Thoracic aorta (tissue), 2 donors: ENCODE measurements around the gene TFRC. TPM values are rescaled to one million over a fixed set of nuclear protein-coding genes. Genes with fewer than 3 reads are reported as not detected.

Experiments
- ATAC-seq: fragments of 150-250 bp; one replicate; pipeline ENCODE4 v1.8.0; 2017; ENCODE audit warnings: low read depth; ENCODE audit not compliant: insufficient number of reproducible peaks, low FRiP score
- DNase-seq: peaks from one replicate; pipeline ENCODE4 v3.0.0-alpha.2; 2020; ENCODE audit warnings: low spot score
- H3K27ac ChIP-seq, 2 donors: fragments of 200-600 bp; sonication (generic); 1 replicate in 1 of 2; 2 replicates in 1 of 2; pipeline ENCODE4 v1.5.1; 2016; ENCODE audit warnings: mild to moderate bottlenecking in 2 of 2, moderate library complexity in 2 of 2
- H3K27me3 ChIP-seq: fragments of 200-600 bp; sonication (generic); replicated peaks from 2 replicates; pipeline ENCODE4 v1.6.0; 2016; ENCODE audit warnings: mild to moderate bottlenecking; ENCODE audit not compliant: insufficient read depth
- H3K36me3 ChIP-seq: fragments of 200-600 bp; sonication (generic); one replicate; pipeline ENCODE4 v1.5.1; 2016
- H3K4me1 ChIP-seq, 2 donors: fragments of 200-600 bp; sonication (generic); 1 replicate in 1 of 2; 2 replicates in 1 of 2; pipeline versions ENCODE4 v1.5.1 to v1.6.0; 2016; ENCODE audit warnings: low read depth in 2 of 2, mild to moderate bottlenecking in 1 of 2; ENCODE audit not compliant: control insufficient read depth in 1 of 2
- H3K4me3 ChIP-seq: fragments of 200-600 bp; sonication (generic); 2 replicates; pipeline ENCODE4 v1.5.1; 2016; ENCODE audit warnings: mild to moderate bottlenecking
- H3K9me3 ChIP-seq: fragments of 200-600 bp; sonication (generic); 2 replicates; pipeline ENCODE4 v1.5.1; 2016
- CTCF ChIP-seq: fragments of 200-600 bp; sonication (generic); IDR thresholded peaks from one replicate; pipeline ENCODE4 v1.5.1; 2019; ENCODE audit warnings: antibody characterized with exemption
- total RNA-seq, 2 donors: library from RNA; depleted of rRNA; stranded (reverse); fragments of >200 nt; gene quantifications; one replicate each; pipeline versions ENCODE4 v1.1.0 to v1.2.3, GENCODE V29; 2016

Gene TFRC
- total RNA-seq, 2 donors from 2014 or later: 127 to 164 TPM

- H3K9me3 ChIP-seq: no peaks in the 10 kb centered on the region
- TF ChIP-seq CTCF: no peak
- H3K27me3 ChIP-seq: no peaks in the 10 kb centered on the region
- no peak overlapping the region for H3K4me3 ChIP-seq
- no peaks in the 10 kb centered on the region for H3K4me1 ChIP-seq
- H3K27ac ChIP-seq: no peak overlapping the region
- DNase-seq (no peak), ATAC-seq (no peak)
- H3K36me3 ChIP-seq: peaks cover 34% of the 10 kb centered on the region
Observed at GRCh38 chr3:196050597-196050996, 31.3 kb downstream of the TFRC start.

DNA sequence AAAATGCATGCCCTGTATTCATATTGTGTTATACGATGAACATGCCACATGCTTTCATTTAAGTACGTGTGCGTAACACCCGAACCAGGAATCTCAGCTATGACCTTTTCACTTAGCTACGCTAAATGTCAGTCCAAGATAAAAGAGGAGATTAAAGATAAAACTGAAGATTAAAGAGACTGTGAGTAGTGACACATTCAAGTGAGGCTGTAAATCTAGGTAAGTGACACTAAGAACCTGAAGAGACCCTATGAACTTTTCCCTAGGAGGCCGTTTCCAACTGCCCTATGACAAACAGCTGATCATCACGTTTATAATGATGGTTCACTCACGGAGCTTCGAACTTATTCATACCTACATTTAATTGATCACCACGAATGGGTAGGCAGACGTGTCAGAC, 32.2 kb downstream of the TFRC start:
- DNase-seq: no peak
- ATAC-seq: no peak
- no peaks in the 10 kb centered on the region for H3K9me3 ChIP-seq
- H3K36me3 ChIP-seq: peaks cover 25% of the 10 kb centered on the region
- H3K27me3 ChIP-seq: no peaks in the 10 kb centered on the region
- TF ChIP-seq CTCF: no peak
- H3K4me3 ChIP-seq: no peak overlapping the region
- H3K27ac ChIP-seq: no peak overlapping the region
- no peaks in the 10 kb centered on the region for H3K4me1 ChIP-seq

DNA sequence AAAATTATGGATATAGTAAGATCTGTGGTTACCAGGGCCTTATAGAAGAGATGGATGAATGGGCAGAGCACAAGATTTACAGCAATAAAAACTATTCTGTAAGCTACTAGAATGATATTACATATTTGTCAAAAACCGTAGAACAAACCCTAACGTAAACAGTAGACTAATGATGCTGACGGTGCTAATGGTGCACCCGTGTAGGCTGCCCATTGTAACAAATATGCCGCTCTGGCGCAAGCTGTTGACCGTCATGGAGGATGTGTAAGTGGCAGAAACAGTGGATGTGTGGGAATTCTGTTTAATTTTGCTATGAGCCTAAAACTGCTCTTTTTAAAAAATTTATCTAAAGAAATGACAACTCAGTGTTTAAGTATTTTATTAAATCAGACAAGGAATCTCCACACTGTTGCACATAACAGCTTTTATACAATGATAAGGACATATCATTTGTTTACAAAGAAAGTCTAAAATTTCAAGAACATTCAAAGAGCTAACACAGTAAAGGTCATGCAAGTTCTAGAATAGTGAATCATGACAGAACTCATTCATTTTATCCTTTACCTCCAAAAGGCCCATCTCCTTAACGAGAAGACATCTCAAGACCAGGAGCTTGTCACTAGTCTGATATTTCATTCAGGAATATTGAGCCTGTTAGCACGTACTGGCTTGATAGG, 32.8 kb downstream of the TFRC start:
- Histone ChIP-seq H3K36me3 (peaks cover 22% of the 10 kb centered on the region), H3K9me3 (no peaks in the 10 kb centered on the region), H3K27me3 (no peaks in the 10 kb centered on the region), H3K27ac (no peak overlapping the region), H3K4me3 (no peak overlapping the region), H3K4me1 (no peaks in the 10 kb centered on the region)
- ATAC-seq: no peak
- no peak for TF ChIP-seq CTCF
- DNase-seq: no peak

GRCh38 chr3:196047391-196048030, 34.4 kb downstream of the TFRC start:
- no peak overlapping the region for H3K4me3 ChIP-seq
- no peaks in the 10 kb centered on the region for H3K4me1 ChIP-seq
- H3K27me3 ChIP-seq: no peaks in the 10 kb centered on the region
- no peak for TF ChIP-seq CTCF
- H3K36me3 ChIP-seq: peaks cover 21% of the 10 kb centered on the region
- DNase-seq (no peak), ATAC-seq (no peak)
- no peaks in the 10 kb centered on the region for H3K9me3 ChIP-seq
- H3K27ac ChIP-seq: no peak overlapping the region

DNA sequence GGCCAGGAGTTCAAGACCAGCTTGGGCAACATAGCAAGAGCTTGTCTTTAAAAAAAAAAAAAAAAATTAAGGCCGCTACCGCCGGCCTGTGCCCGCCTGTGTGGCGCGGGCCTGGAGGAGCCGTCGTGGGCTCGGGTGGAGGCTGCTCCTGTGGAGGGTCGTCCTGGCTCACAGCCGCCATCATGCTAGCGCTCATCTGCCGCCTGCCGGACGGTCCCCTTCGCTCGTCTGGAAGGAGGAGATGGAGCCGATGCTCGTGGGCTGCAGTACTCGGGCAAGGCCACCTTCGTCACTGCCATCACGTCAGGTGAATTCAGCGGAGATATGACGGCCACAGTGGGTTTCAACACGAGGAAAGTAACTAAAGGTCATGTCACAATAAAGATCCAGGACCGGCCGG, 37.4 kb downstream of the TFRC start:
- no peak for ATAC-seq
- no peak overlapping the region for H3K4me3 ChIP-seq
- no peaks in the 10 kb centered on the region for H3K27me3 ChIP-seq
- H3K36me3 ChIP-seq: peaks cover 2% of the 10 kb centered on the region
- no peak for DNase-seq
- peaks cover 3% of the 10 kb centered on the region for H3K9me3 ChIP-seq
- TF ChIP-seq CTCF: no peak
- H3K27ac ChIP-seq: no peak overlapping the region
- H3K4me1 ChIP-seq: no peaks in the 10 kb centered on the region
